GM18520 (cell line): ENCODE measurements around the gene CHAC1.

Source experiments
- ATAC-seq: cut with Tn5 transposase; IDR thresholded peaks from one replicate; pipeline ENCODE4 v1.9.1; 2021; ENCODE audit not compliant: unreplicated experiment

CHAC1 gene, protein sequence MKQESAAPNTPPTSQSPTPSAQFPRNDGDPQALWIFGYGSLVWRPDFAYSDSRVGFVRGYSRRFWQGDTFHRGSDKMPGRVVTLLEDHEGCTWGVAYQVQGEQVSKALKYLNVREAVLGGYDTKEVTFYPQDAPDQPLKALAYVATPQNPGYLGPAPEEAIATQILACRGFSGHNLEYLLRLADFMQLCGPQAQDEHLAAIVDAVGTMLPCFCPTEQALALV

DNA sequence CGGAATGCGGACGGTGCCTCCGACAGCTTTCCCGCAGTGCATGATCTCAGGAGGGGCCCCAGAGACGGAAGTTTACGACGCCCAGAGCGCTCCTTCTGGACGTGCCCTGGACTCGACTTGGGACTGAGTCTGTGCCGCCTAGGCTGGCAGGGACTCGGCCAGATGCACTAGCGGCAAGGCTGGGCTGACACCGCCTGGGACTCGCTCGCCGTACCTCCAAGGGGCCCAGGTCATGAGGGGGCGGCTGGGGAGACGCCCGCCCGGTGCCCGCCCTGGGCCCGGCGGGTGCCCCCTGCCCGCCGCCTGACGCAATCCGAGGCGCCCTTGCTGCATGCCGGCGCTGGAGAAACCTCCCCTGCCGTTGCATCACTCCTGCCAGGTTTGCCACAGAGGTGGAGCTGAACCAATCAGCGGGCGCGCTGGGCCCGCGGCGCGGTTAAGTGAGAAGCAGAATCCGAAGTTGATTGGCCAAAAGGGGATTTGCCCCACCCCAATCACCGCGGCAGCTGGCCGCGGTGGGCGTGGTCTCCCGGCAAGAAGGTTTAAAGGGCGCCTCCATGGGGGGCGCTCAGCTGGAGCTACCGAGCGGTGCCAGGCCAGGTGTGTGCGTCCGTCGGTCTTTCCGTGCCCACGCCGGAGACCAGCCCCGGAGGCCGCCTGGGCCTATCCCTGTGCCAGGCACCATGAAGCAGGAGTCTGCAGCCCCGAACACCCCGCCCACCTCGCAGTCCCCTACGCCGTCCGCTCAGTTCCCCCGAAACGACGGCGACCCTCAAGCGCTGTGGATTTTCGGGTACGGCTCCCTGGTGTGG lies at the start of gene CHAC1:
Gene CHAC1, plus strand, starts transcription at position 571 of the 812 bp plus-strand sequence. Its CDS starts 113 bp downstream, at position 684.
- ATAC-seq: peak; percentile 96

- ATAC-seq: no peak
These were observed 48.6 kb upstream of the CHAC1 start for GRCh38 chr15:40904552-40905201.

DNA sequence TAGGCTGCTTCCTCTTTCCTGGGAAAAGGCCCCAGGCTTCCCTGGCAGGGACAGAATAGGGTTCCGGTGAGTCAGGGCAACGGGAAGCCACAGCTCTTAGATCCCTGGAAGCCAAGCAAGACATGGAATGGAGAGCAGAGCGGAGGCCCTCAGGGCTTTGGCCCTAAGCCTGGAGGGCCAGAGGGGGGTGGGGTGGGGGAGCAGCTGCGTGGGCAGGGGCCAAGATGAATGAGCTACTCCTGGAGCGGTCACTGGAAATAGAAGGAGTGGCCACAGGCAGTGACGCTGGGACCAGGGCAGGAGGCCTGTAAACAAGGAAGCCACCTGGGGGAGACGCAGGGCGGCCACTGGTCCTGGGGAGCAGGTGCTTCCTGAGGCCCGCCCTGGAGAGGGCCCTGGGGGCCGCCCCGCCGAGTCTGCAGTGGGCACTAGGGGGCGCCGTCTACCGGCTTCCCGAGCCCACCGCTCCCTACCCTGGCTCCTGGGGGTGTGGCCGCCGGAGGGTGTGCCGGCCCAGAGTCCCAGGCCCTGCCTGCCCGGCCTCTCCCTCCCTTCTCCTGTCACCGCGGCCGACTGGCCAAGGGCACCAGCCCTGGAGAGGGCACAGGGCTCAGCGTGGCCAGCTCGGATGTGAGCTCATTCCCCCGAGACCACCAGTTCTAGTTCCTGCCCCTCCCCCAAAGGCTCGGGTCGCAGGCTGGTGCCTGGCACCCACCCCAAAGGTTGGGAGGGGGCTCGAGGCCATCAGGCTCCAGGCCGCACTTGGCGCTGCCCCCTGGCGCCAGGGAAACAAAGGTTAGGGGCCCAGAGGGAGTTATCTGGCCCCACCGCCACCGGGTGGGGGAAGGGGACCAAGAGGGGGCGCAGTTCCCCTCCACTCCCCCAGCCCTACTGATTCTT lies 46.9 kb upstream of the CHAC1 start:
- ATAC-seq: peak; percentile 33

DNA sequence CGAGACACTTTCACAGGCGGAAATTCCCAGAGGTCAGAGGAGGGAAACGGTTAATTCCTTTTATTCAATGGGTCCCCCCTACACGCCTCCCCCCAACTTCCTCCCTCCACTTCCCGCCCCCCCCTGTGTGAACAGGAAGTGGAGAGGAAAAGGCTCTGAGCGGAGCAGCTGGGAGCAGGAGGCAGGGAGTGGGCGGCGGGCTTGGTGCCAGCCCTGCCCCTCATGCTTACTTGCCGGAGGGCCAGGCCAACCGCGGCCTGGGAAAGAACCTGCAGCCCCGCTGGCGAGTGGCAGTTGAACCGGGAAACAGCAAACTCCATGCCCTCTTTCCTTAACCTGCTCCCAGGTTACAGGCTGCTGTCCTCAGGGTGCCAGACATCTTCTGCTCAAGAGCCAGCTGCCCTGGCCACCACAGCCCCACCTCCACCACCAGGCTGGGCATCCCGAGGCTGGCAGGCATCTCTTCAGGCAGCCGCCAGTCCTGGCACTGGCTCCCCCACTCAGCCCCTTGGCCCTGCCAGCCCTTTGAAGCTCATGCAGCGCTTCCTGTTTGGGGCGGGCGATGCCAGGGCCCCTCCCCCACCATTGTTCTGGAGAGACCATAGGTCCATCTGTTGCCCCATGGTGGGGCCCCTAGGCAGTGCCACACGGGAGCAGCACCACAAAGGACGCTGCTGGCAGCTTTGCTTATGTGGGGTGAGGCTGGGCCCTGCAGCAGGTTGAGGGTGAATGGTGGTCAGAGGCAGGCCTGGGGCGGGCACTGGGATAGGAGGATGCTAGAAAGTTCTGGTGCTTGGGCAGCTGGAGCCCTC lies 46.1 kb upstream of the CHAC1 start:
- no peak for ATAC-seq

DNA sequence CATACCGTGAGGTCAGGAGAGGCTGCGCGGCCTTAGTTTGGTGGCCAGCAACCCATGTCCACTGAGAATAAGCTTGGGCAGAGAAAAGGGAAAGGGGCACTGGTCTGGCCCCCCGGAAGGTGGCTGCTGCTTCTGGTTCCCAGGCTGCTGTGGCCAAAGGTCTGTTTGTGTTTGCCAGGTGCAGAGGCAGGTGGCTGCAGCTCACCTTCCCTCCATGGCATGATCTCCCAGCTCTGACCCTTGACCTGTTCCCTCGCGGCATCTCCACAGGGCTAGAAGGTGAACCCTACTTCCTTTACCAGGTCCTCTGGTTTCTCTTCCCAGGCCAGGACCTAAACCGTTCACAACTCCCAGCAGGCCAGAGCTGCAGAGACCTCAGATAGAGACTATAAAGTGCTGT lies 45.2 kb upstream of the CHAC1 start:
- no peak for ATAC-seq

DNA sequence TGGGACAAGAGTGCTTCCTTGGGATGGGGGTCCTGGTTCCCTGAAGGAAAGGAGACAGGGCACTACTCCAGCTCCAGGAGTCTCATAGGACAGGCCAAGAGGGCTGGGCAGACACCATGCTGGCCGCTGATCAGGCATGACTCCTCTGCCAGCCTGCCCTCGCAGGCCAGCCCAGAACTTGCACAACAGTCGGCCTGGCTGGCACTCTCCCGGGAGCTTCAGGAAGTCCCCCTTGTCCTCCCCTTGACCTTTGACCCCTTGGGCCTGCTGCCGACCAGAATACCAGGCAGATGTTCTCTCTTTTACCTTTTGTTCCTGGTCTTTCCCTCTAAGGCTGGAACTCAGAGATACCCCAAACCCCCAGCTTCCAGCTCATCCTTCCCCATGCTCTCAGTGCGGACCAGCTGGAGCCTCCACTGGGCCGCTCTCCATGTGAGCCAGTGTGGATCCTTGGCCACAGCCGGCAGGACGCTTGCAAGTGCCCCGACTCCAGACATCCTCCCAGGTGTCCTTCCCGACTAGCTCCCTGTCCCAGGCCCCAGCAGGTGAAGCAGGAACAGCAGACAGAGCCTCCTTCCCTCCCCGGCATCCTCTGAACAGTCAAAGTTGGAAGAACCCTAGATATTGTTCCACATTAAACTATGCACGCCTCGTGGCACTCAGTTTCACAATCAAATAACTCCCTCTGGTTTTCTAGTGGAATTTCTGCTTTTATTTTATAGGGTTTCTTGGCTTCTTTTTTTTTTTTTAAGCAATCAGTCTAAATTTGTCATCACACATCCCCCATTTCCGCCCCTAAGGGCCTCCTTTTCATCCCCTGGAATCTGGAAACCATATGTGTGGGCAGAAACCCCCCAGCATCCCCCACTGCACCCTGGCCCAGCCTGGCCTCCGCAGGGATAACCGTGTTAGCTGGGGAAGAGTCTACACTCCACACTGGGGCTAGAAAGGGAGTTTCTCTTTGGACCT lies 43.3 kb upstream of the CHAC1 start:
- ATAC-seq: no peak

DNA sequence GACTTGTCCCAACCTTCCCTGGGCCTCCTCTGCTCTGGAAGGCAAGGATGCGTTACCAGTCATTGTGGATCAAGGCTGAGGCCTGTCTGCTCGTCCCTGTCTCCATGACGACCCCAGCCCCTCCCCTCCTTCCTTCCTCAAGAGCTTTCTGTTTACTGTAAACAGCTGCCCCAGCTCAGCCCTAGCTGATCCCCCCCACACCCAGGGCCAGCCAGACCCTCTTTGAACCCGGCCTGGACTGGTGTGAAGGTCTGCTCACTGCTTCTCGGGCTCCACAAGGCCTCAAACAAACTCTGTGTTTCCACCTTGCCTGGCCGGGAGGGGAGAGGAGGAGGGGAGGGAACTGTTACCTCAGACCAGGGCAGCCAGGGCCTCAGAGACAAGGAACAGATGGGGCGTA lies 42.1 kb upstream of the CHAC1 start:
- no peak for ATAC-seq

GRCh38 chr15:40911693-40912092 lies 41.6 kb upstream of the CHAC1 start:
- ATAC-seq: no peak

DNA sequence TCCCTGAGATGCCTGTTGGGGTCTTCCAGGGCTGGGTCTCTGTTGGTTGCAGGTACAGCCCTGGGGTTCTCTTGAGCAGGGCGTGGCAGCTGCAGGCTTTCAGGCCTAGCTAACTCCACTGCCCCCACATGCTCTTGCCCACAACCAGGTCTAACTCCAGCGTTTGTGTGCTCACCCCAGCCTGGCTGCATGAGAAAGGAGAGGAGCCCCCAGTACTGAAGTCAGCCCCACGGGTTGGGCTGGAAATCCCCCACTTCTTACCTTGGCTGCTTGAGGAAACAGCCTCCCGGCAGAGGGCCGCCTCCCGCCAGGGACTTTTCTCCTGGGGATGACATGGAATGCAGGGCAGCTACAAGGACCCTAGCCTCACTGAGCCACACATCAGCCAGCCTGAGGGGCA lies 40.8 kb upstream of the CHAC1 start:
- ATAC-seq: no peak

DNA sequence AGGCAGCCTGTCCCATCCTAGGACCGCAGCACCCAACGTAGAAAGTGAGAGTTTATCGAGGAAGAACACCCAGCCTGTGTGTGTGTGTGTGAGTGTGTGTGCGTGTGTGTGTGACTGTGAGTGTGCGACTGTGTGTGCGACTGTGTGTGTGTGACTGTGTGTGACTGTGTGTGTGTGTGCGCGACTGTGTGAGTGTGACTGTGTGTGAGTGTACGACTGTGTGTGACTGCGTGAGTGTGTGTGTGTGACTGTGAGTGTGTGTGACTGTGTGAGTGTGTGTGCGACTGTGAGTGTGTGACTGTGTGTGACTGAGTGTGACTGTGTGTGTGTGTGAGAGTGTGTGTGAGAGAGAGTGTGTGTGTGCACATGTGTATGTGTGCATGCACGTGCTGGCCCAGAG lies 39.3 kb upstream of the CHAC1 start:
- no peak for ATAC-seq

GRCh38 chr15:40914486-40914885 lies 38.8 kb upstream of the CHAC1 start:
- ATAC-seq: no peak

DNA sequence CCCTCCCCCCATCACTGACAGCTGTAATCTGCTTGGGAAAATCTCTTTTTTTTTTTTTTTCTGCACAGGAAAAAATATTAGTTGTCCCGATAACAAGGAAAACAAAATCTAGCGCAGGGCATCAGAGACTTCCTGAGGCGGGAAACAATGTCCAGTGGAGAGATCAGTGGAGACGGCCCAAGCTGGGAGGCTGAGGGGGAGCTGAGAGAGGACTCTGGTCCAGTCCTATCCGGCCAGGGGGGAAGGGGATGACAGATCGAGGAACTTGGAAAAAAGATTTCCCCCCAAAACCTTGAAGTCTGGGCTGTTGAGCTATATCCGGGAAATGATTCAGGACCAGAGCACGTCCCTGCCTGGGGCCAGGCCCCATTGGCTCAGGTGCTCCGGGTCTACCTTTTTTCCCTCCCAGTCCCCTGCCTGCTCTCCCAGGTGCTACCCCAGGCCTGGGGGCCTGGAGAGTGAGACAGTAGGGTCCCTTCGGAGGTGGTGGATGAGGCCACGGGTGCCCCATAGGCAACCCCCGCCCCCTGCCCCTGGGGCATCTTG lies 38.1 kb upstream of the CHAC1 start:
- no peak for ATAC-seq

GRCh38 chr15:40915679-40916078 lies 37.6 kb upstream of the CHAC1 start:
- ATAC-seq: no peak

GRCh38 chr15:40917585-40917984 lies 35.7 kb upstream of the CHAC1 start:
- ATAC-seq: no peak

DNA sequence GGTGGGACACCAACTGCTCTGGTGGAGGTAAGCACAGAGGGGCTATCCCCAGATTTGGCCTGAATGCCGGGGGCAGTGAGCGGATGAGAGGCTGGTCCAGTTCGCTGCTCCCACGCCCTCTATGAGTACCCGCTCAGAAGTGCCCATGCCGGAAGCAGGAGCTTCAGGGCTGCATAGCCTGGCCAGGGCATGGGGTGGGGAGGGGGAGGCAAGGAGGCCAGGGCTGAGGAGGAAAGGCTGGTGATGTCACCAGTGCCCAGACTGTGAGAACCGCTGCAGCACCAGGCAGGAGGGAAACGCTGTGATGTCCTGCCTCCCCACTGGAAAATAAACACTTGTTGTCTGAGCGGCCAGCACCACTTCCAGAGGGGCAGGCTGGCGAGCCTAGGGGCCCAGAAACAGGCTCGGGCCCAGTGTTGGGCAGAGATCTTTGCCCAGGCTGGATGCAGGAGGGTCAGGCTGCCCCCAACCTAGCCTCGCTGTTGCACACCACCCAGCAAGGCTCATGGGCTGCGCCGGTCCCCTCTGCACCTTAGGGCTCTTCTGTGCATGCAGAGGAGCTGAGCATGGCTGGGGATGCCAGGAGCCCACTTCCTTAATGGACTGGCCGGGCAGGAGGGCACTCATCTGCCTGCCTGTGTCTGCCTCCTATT lies 35.0 kb upstream of the CHAC1 start:
- no peak for ATAC-seq

GRCh38 chr15:40918799-40919392 lies 34.4 kb upstream of the CHAC1 start:
- no peak for ATAC-seq

GRCh38 chr15:40921949-40922607 lies 31.2 kb upstream of the CHAC1 start:
- no peak for ATAC-seq
